Thoracic aorta (tissue), 2 donors: ENCODE measurements around the gene KRT17. TPM values are rescaled to one million over a fixed set of nuclear protein-coding genes. Genes with fewer than 3 reads are reported as not detected.
"Not testable (repeated sequence)": the region's sequence is repeated elsewhere in the genome, so short reads cannot be mapped to it uniquely, and the experiment has no call there.

Experiments
- ATAC-seq: fragments of 150-250 bp; one replicate; pipeline ENCODE4 v1.8.0; 2017; ENCODE audit warnings: low read depth; ENCODE audit not compliant: insufficient number of reproducible peaks, low FRiP score
- DNase-seq: peaks from one replicate; pipeline ENCODE4 v3.0.0-alpha.2; 2020; ENCODE audit warnings: low spot score
- H3K27ac ChIP-seq, 2 donors: fragments of 200-600 bp; sonication (generic); 1 replicate in 1 of 2; 2 replicates in 1 of 2; pipeline ENCODE4 v1.5.1; 2016; ENCODE audit warnings: mild to moderate bottlenecking in 2 of 2, moderate library complexity in 2 of 2
- H3K27me3 ChIP-seq: fragments of 200-600 bp; sonication (generic); replicated peaks from 2 replicates; pipeline ENCODE4 v1.6.0; 2016; ENCODE audit warnings: mild to moderate bottlenecking; ENCODE audit not compliant: insufficient read depth
- H3K36me3 ChIP-seq: fragments of 200-600 bp; sonication (generic); one replicate; pipeline ENCODE4 v1.5.1; 2016
- H3K4me1 ChIP-seq, 2 donors: fragments of 200-600 bp; sonication (generic); 1 replicate in 1 of 2; 2 replicates in 1 of 2; pipeline versions ENCODE4 v1.5.1 to v1.6.0; 2016; ENCODE audit warnings: low read depth in 2 of 2, mild to moderate bottlenecking in 1 of 2; ENCODE audit not compliant: control insufficient read depth in 1 of 2
- H3K4me3 ChIP-seq: fragments of 200-600 bp; sonication (generic); 2 replicates; pipeline ENCODE4 v1.5.1; 2016; ENCODE audit warnings: mild to moderate bottlenecking
- H3K9me3 ChIP-seq: fragments of 200-600 bp; sonication (generic); 2 replicates; pipeline ENCODE4 v1.5.1; 2016
- CTCF ChIP-seq: fragments of 200-600 bp; sonication (generic); IDR thresholded peaks from one replicate; pipeline ENCODE4 v1.5.1; 2019; ENCODE audit warnings: antibody characterized with exemption
- total RNA-seq, 2 donors: library from RNA; depleted of rRNA; stranded (reverse); fragments of >200 nt; gene quantifications; one replicate each; pipeline versions ENCODE4 v1.1.0 to v1.2.3, GENCODE V29; 2016

The KRT17 gene
- total RNA-seq, 2 donors from 2014 or later: 74.7 to 87.1 TPM

- H3K27ac ChIP-seq: no peak overlapping the region
- no peak for DNase-seq
- peaks cover 0 to 12% of the 10 kb centered on the region in 2 donors for H3K4me1 ChIP-seq
- no peaks in the 10 kb centered on the region for H3K9me3 ChIP-seq
- TF ChIP-seq CTCF: no peak
- no peak overlapping the region for H3K4me3 ChIP-seq
- H3K27me3 ChIP-seq: no peaks in the 10 kb centered on the region
- ATAC-seq: no peak
- no peaks in the 10 kb centered on the region for H3K36me3 ChIP-seq
Observed at GRCh38 chr17:41621916-41622315, 2.5 kb downstream of the KRT17 start.

- H3K27me3 ChIP-seq, H3K27ac ChIP-seq, ATAC-seq, H3K9me3 ChIP-seq, DNase-seq, H3K36me3 ChIP-seq, H3K4me3 ChIP-seq: not testable (repeated sequence)
- peaks cover 0 to 12% of the 10 kb centered on the region in 2 donors for H3K4me1 ChIP-seq
Observed at GRCh38 chr17:41621435-41621817, 2.9 kb downstream of the KRT17 start.

- no peak for DNase-seq
- no peak overlapping the region for H3K27ac ChIP-seq
- no peaks in the 10 kb centered on the region for H3K27me3 ChIP-seq
- H3K4me1 ChIP-seq: peaks cover 0 to 12% of the 10 kb centered on the region in 2 donors
- H3K36me3 ChIP-seq: no peaks in the 10 kb centered on the region
- no peak for ATAC-seq
- peak; percentile 8 for TF ChIP-seq CTCF
- H3K4me3 ChIP-seq: no peak overlapping the region
- H3K9me3 ChIP-seq: no peaks in the 10 kb centered on the region
Observed at GRCh38 chr17:41620583-41621434, 3.6 kb downstream of the KRT17 start.

- H3K36me3 ChIP-seq, H3K27me3 ChIP-seq, H3K9me3 ChIP-seq, ATAC-seq, H3K4me3 ChIP-seq, H3K27ac ChIP-seq, DNase-seq: not testable (repeated sequence)
- H3K4me1 ChIP-seq: peaks cover 0 to 12% of the 10 kb centered on the region in 2 donors
Observed at GRCh38 chr17:41619927-41620582, 4.3 kb downstream of the KRT17 start.

GRCh38 chr17:41619036-41619926 is 5.1 kb downstream of the KRT17 start:
- no peaks in the 10 kb centered on the region for H3K9me3 ChIP-seq
- H3K27ac ChIP-seq: no peak overlapping the region
- no peak overlapping the region for H3K4me3 ChIP-seq
- TF ChIP-seq CTCF: no peak
- no peaks in the 10 kb centered on the region for H3K27me3 ChIP-seq
- ATAC-seq: no peak
- no peaks in the 10 kb centered on the region for H3K36me3 ChIP-seq
- no peak for DNase-seq
- peaks cover 0 to 12% of the 10 kb centered on the region in 2 donors for H3K4me1 ChIP-seq
